Naive thymus-derived CD8-positive, alpha-beta T cell (primary cell): ENCODE measurements around the gene ENO2. TPM values are rescaled to one million over a fixed set of nuclear protein-coding genes. Genes with fewer than 3 reads are reported as not detected.

Experiments
- ATAC-seq, 2 donors: fragments of 150-1000 bp; cut with Tn5 transposase in 1 of 2; sonication (Bioruptor Pico), chemical (Tn5 transposase) in 1 of 2; 1 replicate in 1 of 2; 2 replicates in 1 of 2; pipeline ENCODE4 v1.10.0; 2021; ENCODE audit warnings: mild to moderate bottlenecking in 2 of 2, moderate library complexity in 2 of 2
- POLR2A ChIA-PET: fragments of 350-600 bp; sonication (Branson Sonifier 250); formaldehyde crosslinking; loops from one replicate; lab custom pipeline; 2021; ENCODE audit warnings: antibody characterized with exemption; lab: Charles Lee
- DNase-seq, 10 donors: peaks; one replicate each; pipeline versions ENCODE4 v3.0.0 to v3.0.0-alpha.2; 2020 to 2022
- H3K27ac Mint-ChIP-seq, 10 donors: one replicate each; pipeline ENCODE4 v1.8.0; 2020 to 2022; ENCODE audit warnings: mild to moderate bottlenecking in 10 of 10, mixed read lengths in 10 of 10, moderate library complexity in 4 of 10, inconsistent platforms in 1 of 10
- H3K27me3 Mint-ChIP-seq, 5 donors: one replicate each; pipeline ENCODE4 v1.8.0; 2021 to 2022; ENCODE audit warnings: mixed read lengths in 5 of 5
- H3K36me3 Mint-ChIP-seq, 3 donors: one replicate each; pipeline ENCODE4 v1.8.0; 2020 to 2022; ENCODE audit warnings: mixed read lengths in 3 of 3, mild to moderate bottlenecking in 2 of 3, inconsistent platforms in 1 of 3
- H3K4me1 Mint-ChIP-seq, 4 donors: one replicate each; pipeline ENCODE4 v1.8.0; 2021 to 2022; ENCODE audit warnings: mixed read lengths in 4 of 4
- H3K4me3 Mint-ChIP-seq, 10 donors: one replicate each; pipeline ENCODE4 v1.8.0; 2020 to 2022; ENCODE audit warnings: mild to moderate bottlenecking in 10 of 10, mixed read lengths in 10 of 10, moderate library complexity in 6 of 10, inconsistent platforms in 1 of 10
- H3K9me3 Mint-ChIP-seq, 9 donors: one replicate each; pipeline ENCODE4 v1.8.0; 2020 to 2022; ENCODE audit warnings: mixed read lengths in 9 of 9, mild to moderate bottlenecking in 3 of 9, inconsistent platforms in 1 of 9, moderate library complexity in 1 of 9
- microRNA-seq: library from miRNA; unstranded; fragments of <30 nt; microRNA quantifications from one replicate; pipeline ENCODE4 v1.2.0, GENCODE V29; 2022; ENCODE audit warnings: borderline microRNAs expressed
- polyA plus RNA-seq, 3 donors: library from polyadenylated mRNA; unstranded; fragments of 300-500 nt; fragmentation: Illumina TruSeq; gene quantifications; one replicate each; pipeline ENCODE4 v1.2.3, GENCODE V29; 2021
- total RNA-seq, 8 experiments: library from RNA in 2 of 8; stranded (reverse) in 2 of 8; gene quantifications; one replicate each; pipeline ENCODE4 v1.2.3 and lab custom pipeline; 2021 to 2026

ENO2 gene
- total and polyA plus RNA-seq, 5 experiments from 2014 or later = 19.4 to 144 (median 29.2) TPM

GRCh38 chr12:6967651-6968100 lies 53.3 kb downstream of the ENO2 start:
- POLR2A ChIA-PET = interaction anchor here (1.6 to 4.3 kb wide), 6 partner anchors 9 to 95 kb away, joined by 7 to 156 read pairs (median 13); partner anchors contain the start of genes C12orf57, PTPN6, RNU7-1 and SPSB2
- peak overlapping the region in 1 of 10 donors; percentile 20 for H3K27ac Mint-ChIP-seq
- peak overlapping the region in 1 of 10 donors; percentile 66 for H3K4me3 Mint-ChIP-seq
- no peaks in the 10 kb centered on the region for H3K9me3 Mint-ChIP-seq
- H3K4me1 Mint-ChIP-seq = peaks cover 23 to 61% (median 57%) of the 10 kb centered on the region in 4 donors
- no peak for DNase-seq
- H3K36me3 Mint-ChIP-seq = peaks cover 0 to 42% (median 12%) of the 10 kb centered on the region in 3 donors
- H3K27me3 Mint-ChIP-seq = no peaks in the 10 kb centered on the region
- no peak for ATAC-seq

GRCh38 chr12:6968426-6968825 lies 54.0 kb downstream of the ENO2 start:
- Mint-ChIP-seq H3K27ac (peak overlapping the region in 8 of 10 donors; percentile 25 to 100 (median 93)), H3K9me3 (no peaks in the 10 kb centered on the region), H3K36me3 (peaks cover 0 to 43% (median 12%) of the 10 kb centered on the region in 3 donors), H3K4me3 (peak overlapping the region in 7 of 10 donors; percentile 95 to 100 (median 100)), H3K4me1 (peaks cover 24 to 65% (median 58%) of the 10 kb centered on the region in 4 donors), H3K27me3 (no peaks in the 10 kb centered on the region)
- no peak for DNase-seq
- POLR2A ChIA-PET = interaction anchor here (0.6 to 4.3 kb wide), 11 partner anchors 7 to 101 kb away, joined by 4 to 156 read pairs (median 8); partner anchors contain the start of genes C12orf57, ENO2, PTPN6 and RNU7-1
- no peak for ATAC-seq

GRCh38 chr12:6970096-6970527 lies 55.7 kb downstream of the ENO2 start:
- Mint-ChIP-seq H3K4me1 (peaks cover 25 to 56% (median 53%) of the 10 kb centered on the region in 4 donors), H3K4me3 (peak overlapping the region; percentile 95 to 100 (median 100)), H3K27ac (peak overlapping the region; percentile 63 to 100 (median 100)), H3K36me3 (peaks cover 0 to 58% (median 11%) of the 10 kb centered on the region in 3 donors), H3K9me3 (no peaks in the 10 kb centered on the region), H3K27me3 (no peaks in the 10 kb centered on the region)
- DNase-seq (no peak), ATAC-seq (peak in 1 of 2 donors; percentile 1)
- POLR2A ChIA-PET = interaction anchor here (0.6 to 4.3 kb wide), 9 partner anchors 9 to 281 kb away, joined by 3 to 156 read pairs (median 4); partner anchors contain the start of genes C12orf57, CDCA3, LPCAT3 and RNU7-1

Small RNAs within 50 kb of the gene (microRNA-seq; reads per million reads assigned to microRNA genes)
- gene MIR141 (175 reads per million, percentile 70 among the genes with 10 or more reads in this experiment), gene MIR200C (425 reads per million, percentile 78 among the genes with 10 or more reads in this experiment)

Other genes with a start within 250 kb of the ENO2 start
- 10 to 100 TPM; 90.5 to 94.8 TPM for gene ZNF384, start 225.2 kb upstream of the ENO2 start, total RNA-seq
- gene ZNF384, start 225.2 kb upstream of the ENO2 start, polyA plus RNA-seq = 10 to 100 TPM; 17.6 to 39.6 (median 26.3) TPM
- 1 to 10 TPM in 1 of 2 experiments, under 1 TPM in 1; 0.41 to 1.2 TPM for gene PIANP, start 213.8 kb upstream of the ENO2 start, total RNA-seq
- under 1 TPM in 2 of 3 donors, not detected in 1; 0.06 to 0.30 TPM for gene PIANP, start 213.8 kb upstream of the ENO2 start, polyA plus RNA-seq
- gene COPS7A, start 190.5 kb upstream of the ENO2 start, total RNA-seq = 10 to 100 TPM; 27.0 to 35.4 TPM
- 10 to 100 TPM; 34.9 to 42.4 (median 36.2) TPM for gene COPS7A, start 190.5 kb upstream of the ENO2 start, polyA plus RNA-seq
- gene MLF2, start 161.4 kb upstream of the ENO2 start, total RNA-seq = 10 to 100 TPM; 87.6 to 98.9 TPM
- gene MLF2, start 161.4 kb upstream of the ENO2 start, polyA plus RNA-seq = 100 to 1,000 TPM in 2 of 3 donors, 10 to 100 TPM in 1; 98.5 to 133 (median 126) TPM
- under 1 TPM in 1 of 2 experiments, not detected in 1; 0.55 TPM for gene PTMS, start 148.2 kb upstream of the ENO2 start, total RNA-seq
- 1 to 10 TPM in 1 of 3 donors, not detected in 2; 4.8 TPM for gene PTMS, start 148.2 kb upstream of the ENO2 start, polyA plus RNA-seq
- gene LAG3, start 142.1 kb upstream of the ENO2 start, total RNA-seq = under 1 TPM; 0.60 to 0.75 TPM
- 10 to 100 TPM in 1 of 3 donors, under 1 TPM in 2; 0.47 to 14.5 (median 0.59) TPM for gene LAG3, start 142.1 kb upstream of the ENO2 start, polyA plus RNA-seq
- gene CD4, start 125.1 kb upstream of the ENO2 start, total RNA-seq = 1 to 10 TPM; 1.4 to 1.5 TPM
- gene CD4, start 125.1 kb upstream of the ENO2 start, polyA plus RNA-seq = 1 to 10 TPM in 1 of 3 donors, under 1 TPM in 2; 0.39 to 1.3 (median 0.53) TPM
- gene GPR162, start 92.8 kb upstream of the ENO2 start, total RNA-seq = not detected
- not detected for gene GPR162, start 92.8 kb upstream of the ENO2 start, polyA plus RNA-seq
- 1 to 10 TPM; 8.6 to 9.7 TPM for gene P3H3, start 86.2 kb upstream of the ENO2 start, total RNA-seq
- under 1 TPM; 0.42 to 0.73 (median 0.67) TPM for gene P3H3, start 86.2 kb upstream of the ENO2 start, polyA plus RNA-seq
- 1 to 10 TPM; 3.8 to 5.6 TPM for gene GNB3, start 73.7 kb upstream of the ENO2 start, total RNA-seq
- gene GNB3, start 73.7 kb upstream of the ENO2 start, polyA plus RNA-seq = not detected
- 1 to 10 TPM; 2.6 to 2.7 TPM for gene CDCA3, start 63.3 kb upstream of the ENO2 start, total RNA-seq
- gene CDCA3, start 63.3 kb upstream of the ENO2 start, polyA plus RNA-seq = 1 to 10 TPM in 1 of 3 donors, under 1 TPM in 1, not detected in 1; 0.50 to 1.4 TPM
- gene USP5, start 62.4 kb upstream of the ENO2 start, total RNA-seq = 10 to 100 TPM; 72.7 to 78.9 TPM
- gene USP5, start 62.4 kb upstream of the ENO2 start, polyA plus RNA-seq = 10 to 100 TPM; 55.3 to 69.2 (median 56.7) TPM
- 100 to 1,000 TPM; 159 to 163 TPM for gene TPI1, start 47.0 kb upstream of the ENO2 start, total RNA-seq
- gene TPI1, start 47.0 kb upstream of the ENO2 start, polyA plus RNA-seq = 100 to 1,000 TPM; 372 to 497 (median 479) TPM
- 10 to 100 TPM; 22.0 to 23.3 TPM for gene SPSB2, start 41.3 kb upstream of the ENO2 start, total RNA-seq
- 10 to 100 TPM; 10.1 to 10.6 (median 10.2) TPM for gene SPSB2, start 41.3 kb upstream of the ENO2 start, polyA plus RNA-seq
- 10 to 100 TPM; 10.1 to 10.5 TPM for gene LRRC23, start 9.8 kb upstream of the ENO2 start, total RNA-seq
- gene LRRC23, start 9.8 kb upstream of the ENO2 start, polyA plus RNA-seq = 1 to 10 TPM; 4.7 to 9.9 (median 8.8) TPM
- 10 to 100 TPM; 25.7 to 30.3 TPM for gene ATN1, start 13.4 kb downstream of the ENO2 start, total RNA-seq
- gene ATN1, start 13.4 kb downstream of the ENO2 start, polyA plus RNA-seq = 1 to 10 TPM in 2 of 3 donors, under 1 TPM in 1; 0.35 to 1.4 (median 1.1) TPM
- gene RNU7-1, start 29.2 kb downstream of the ENO2 start, total RNA-seq = not detected
- gene RNU7-1, start 29.2 kb downstream of the ENO2 start, polyA plus RNA-seq = not detected
- gene C12orf57, start 29.4 kb downstream of the ENO2 start, total RNA-seq = 100 to 1,000 TPM; 518 to 519 TPM
- 100 to 1,000 TPM; 329 to 399 (median 366) TPM for gene C12orf57, start 29.4 kb downstream of the ENO2 start, polyA plus RNA-seq
- gene PTPN6, start 36.8 kb downstream of the ENO2 start, total RNA-seq = 100 to 1,000 TPM; 235 to 247 TPM
- gene PTPN6, start 36.8 kb downstream of the ENO2 start, polyA plus RNA-seq = 100 to 1,000 TPM; 182 to 425 (median 260) TPM
- gene PHB2, start 56.1 kb downstream of the ENO2 start, total RNA-seq = 100 to 1,000 TPM; 159 to 173 TPM
- gene PHB2, start 56.1 kb downstream of the ENO2 start, polyA plus RNA-seq = 100 to 1,000 TPM in 2 of 3 donors, 10 to 100 TPM in 1; 97.0 to 115 (median 108) TPM
- 10 to 100 TPM; 71.1 to 72.5 TPM for gene EMG1, start 56.3 kb downstream of the ENO2 start, total RNA-seq
- 10 to 100 TPM; 59.7 to 66.4 (median 64.7) TPM for gene EMG1, start 56.3 kb downstream of the ENO2 start, polyA plus RNA-seq
- gene LPCAT3, start 103.9 kb downstream of the ENO2 start, total RNA-seq = 10 to 100 TPM; 17.0 to 18.5 TPM
- 10 to 100 TPM; 17.0 to 22.7 (median 19.9) TPM for gene LPCAT3, start 103.9 kb downstream of the ENO2 start, polyA plus RNA-seq
- gene C1S, start 146.1 kb downstream of the ENO2 start, total RNA-seq = 1 to 10 TPM; 2.3 to 3.3 TPM
- gene C1S, start 146.1 kb downstream of the ENO2 start, polyA plus RNA-seq = under 1 TPM in 1 of 3 donors, not detected in 2; 0.15 TPM
- gene C1R, start 177.9 kb downstream of the ENO2 start, total RNA-seq = 1 to 10 TPM; 1.4 to 1.5 TPM
- 1 to 10 TPM; 1.5 to 3.2 (median 2.5) TPM for gene C1R, start 177.9 kb downstream of the ENO2 start, polyA plus RNA-seq
- 10 to 100 TPM; 20.7 to 24.1 TPM for gene C1RL, start 194.6 kb downstream of the ENO2 start, total RNA-seq
- gene C1RL, start 194.6 kb downstream of the ENO2 start, polyA plus RNA-seq = 1 to 10 TPM; 3.7 to 5.7 (median 4.8) TPM
- 1 to 10 TPM in 1 of 2 experiments, under 1 TPM in 1; 0.69 to 1.1 TPM for gene RBP5, start 214.3 kb downstream of the ENO2 start, total RNA-seq
- not detected for gene RBP5, start 214.3 kb downstream of the ENO2 start, polyA plus RNA-seq
- 10 to 100 TPM; 21.7 to 24.8 TPM for gene CLSTN3, start 215.8 kb downstream of the ENO2 start, total RNA-seq
- gene CLSTN3, start 215.8 kb downstream of the ENO2 start, polyA plus RNA-seq = 1 to 10 TPM; 2.9 to 6.4 (median 5.8) TPM